ENCODE results near the gene ASAH2. TPM values are rescaled to one million over a fixed set of nuclear protein-coding genes. Genes with fewer than 3 reads are reported as not detected.

The ASAH2 gene
- total RNA-seq, 1 experiment from 2014 or later = 10.7 TPM

DNA sequence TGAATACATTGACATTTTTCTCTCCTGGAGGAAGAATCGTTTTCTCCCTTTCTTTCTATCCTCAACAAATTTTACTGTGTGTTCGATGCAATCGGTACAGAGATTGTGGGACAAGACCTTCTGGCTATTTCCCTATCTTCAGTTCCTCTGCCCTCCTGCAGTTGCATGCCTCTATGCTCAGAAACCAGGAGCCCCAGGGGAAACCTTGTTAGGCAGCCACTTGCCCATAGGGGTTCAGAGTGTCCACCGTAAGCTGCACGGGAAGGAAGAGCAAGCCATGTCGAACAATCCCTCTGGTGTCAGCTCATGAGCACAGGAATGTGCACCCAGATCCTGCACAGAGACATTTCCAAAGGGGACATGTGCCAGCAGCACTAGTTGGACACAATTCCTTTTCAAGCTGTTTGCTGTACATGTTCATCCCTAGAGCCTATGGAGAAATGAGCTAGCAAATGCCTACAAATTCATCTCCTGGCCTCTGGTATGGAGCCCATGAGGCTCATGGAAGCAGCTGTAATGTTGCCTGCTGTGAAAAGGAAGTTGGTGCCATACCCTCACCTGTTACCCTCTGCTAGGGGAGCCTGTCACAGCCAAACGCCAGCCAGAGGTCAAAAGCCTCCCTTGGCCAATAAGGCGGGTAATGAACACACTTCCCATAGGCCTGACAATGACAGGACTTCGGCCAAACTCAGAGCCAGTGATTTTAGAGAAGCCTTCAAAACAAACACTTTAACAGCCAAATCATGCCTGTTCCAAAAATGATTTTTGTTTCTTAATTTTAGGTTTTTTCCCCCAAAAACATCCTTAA lies 35.9 kb upstream of the ASAH2 start:
- ChIA-PET CTCF (interaction anchor here (0.9 kb wide), 1 partner anchor 11 kb away, joined by 3 read pairs; no protein-coding TSS in a partner anchor), RAD21 (ENCODE audit: low non-redundant PET in 1 of 2, low total read pairs in 2 of 2, uncharacterized antibody in 2 of 2, unreplicated experiment in 2 of 2) (no interaction called here), POLR2A (no interaction called here)
- H2AFZ ChIP-seq (ENCODE audit: low read depth, low read length, poor library complexity, severe bottlenecking) = no peak overlapping the region
- H3K36me3 ChIP-seq (ENCODE audit: control insufficient read depth in 1 of 2, insufficient read depth in 2 of 2, low read length in 2 of 2) = no peaks in the 10 kb centered on the region
- H3K9ac ChIP-seq (ENCODE audit: low read length) = no peak overlapping the region
- H3K27me3 ChIP-seq (ENCODE audit: insufficient read depth, low read length) = no peaks in the 10 kb centered on the region
- H3K27ac ChIP-seq (ENCODE audit: low read depth, low read length) = no peak overlapping the region
- H3K79me2 ChIP-seq (ENCODE audit: insufficient read depth, low read length) = no peaks in the 10 kb centered on the region
- TF ChIP-seq SRF (IDR thresholded peaks at IDR 0.05; ENCODE audit: low read depth) (no peak), SIN3A (IDR thresholded peaks at IDR 0.05; ENCODE audit: low read depth) (no peak), ELF1 (IDR thresholded peaks at IDR 0.05; ENCODE audit: borderline replicate concordance, low read depth) (no peak)
- TF ChIP-seq, protein P1, sequence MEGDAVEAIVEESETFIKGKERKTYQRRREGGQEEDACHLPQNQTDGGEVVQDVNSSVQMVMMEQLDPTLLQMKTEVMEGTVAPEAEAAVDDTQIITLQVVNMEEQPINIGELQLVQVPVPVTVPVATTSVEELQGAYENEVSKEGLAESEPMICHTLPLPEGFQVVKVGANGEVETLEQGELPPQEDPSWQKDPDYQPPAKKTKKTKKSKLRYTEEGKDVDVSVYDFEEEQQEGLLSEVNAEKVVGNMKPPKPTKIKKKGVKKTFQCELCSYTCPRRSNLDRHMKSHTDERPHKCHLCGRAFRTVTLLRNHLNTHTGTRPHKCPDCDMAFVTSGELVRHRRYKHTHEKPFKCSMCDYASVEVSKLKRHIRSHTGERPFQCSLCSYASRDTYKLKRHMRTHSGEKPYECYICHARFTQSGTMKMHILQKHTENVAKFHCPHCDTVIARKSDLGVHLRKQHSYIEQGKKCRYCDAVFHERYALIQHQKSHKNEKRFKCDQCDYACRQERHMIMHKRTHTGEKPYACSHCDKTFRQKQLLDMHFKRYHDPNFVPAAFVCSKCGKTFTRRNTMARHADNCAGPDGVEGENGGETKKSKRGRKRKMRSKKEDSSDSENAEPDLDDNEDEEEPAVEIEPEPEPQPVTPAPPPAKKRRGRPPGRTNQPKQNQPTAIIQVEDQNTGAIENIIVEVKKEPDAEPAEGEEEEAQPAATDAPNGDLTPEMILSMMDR (IDR thresholded peaks at IDR 0.05 in 2 of 3, conservative IDR thresholded peaks at IDR 0.05 in 1 of 3; ENCODE audit: borderline replicate concordance in 1 of 3, insufficient read depth in 1 of 3, low read depth in 2 of 3, low read length in 2 of 3) = no peak
- TF ChIP-seq, protein P2, sequence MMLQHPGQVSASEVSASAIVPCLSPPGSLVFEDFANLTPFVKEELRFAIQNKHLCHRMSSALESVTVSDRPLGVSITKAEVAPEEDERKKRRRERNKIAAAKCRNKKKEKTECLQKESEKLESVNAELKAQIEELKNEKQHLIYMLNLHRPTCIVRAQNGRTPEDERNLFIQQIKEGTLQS (IDR thresholded peaks at IDR 0.05) = no peak
- intact Hi-C loops (cut with micrococcal nuclease) = no loop called here
- H3K4me2 ChIP-seq (ENCODE audit: low read length) = no peak overlapping the region
- no peaks in the 10 kb centered on the region for H3K4me1 ChIP-seq (ENCODE audit: control insufficient read depth in 1 of 2, insufficient read depth in 2 of 2, low read length in 2 of 2)
- no TSS peak for BruUV-seq (replicated peaks)
- no peak for ATAC-seq
- 0 out of 2 replicates have a peak, but pooled peaks cover 3% of the 10 kb centered on the region for H3K9me2 ChIP-seq (ENCODE audit: insufficient read depth)
- H3K4me3 ChIP-seq (replicated peaks in 1 of 2; ENCODE audit: low read depth in 1 of 2, low read length in 2 of 2) = no peak overlapping the region
- H3K9me3 ChIP-seq (ENCODE audit: control insufficient read depth in 1 of 2, insufficient read depth in 1 of 2, low read depth in 1 of 2, low read length in 2 of 2) = no peaks in the 10 kb centered on the region
- H4K20me1 ChIP-seq (ENCODE audit: insufficient read depth) = no peaks in the 10 kb centered on the region
- no peak for DNase-seq (ENCODE audit: low read depth, low spot score)

DNA sequence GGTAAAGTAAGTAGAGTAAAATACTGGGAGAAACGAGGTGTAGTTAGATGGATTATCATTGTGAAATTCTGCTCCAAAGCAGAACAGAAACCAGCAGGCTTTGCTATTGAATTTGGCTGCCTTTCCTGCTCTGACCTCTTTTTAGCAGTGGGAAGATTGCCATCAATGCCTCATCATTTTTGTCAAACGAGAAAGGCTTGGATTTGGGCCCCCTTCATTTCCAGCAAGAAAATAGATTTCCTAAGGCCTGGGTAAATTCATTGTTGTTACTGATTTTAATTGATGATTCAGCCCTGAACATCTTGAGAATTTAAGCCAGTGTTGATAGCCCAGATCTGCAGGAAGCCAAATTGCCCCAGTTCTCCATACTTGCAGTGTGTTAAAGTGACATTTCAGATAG lies 35.2 kb upstream of the ASAH2 start:
- H3K27me3 ChIP-seq (ENCODE audit: insufficient read depth, low read length) = no peaks in the 10 kb centered on the region
- H3K36me3 ChIP-seq (ENCODE audit: control insufficient read depth in 1 of 2, insufficient read depth in 2 of 2, low read length in 2 of 2) = no peaks in the 10 kb centered on the region
- no peak overlapping the region for H2AFZ ChIP-seq (ENCODE audit: low read depth, low read length, poor library complexity, severe bottlenecking)
- intact Hi-C loops (cut with micrococcal nuclease) = no loop called here
- ChIA-PET CTCF (no interaction called here), RAD21 (ENCODE audit: low non-redundant PET in 1 of 2, low total read pairs in 2 of 2, uncharacterized antibody in 2 of 2, unreplicated experiment in 2 of 2) (no interaction called here), POLR2A (no interaction called here)
- DNase-seq (ENCODE audit: low read depth, low spot score) (no peak), ATAC-seq (no peak)
- no peaks in the 10 kb centered on the region for H4K20me1 ChIP-seq (ENCODE audit: insufficient read depth)
- H3K4me3 ChIP-seq (replicated peaks in 1 of 2; ENCODE audit: low read depth in 1 of 2, low read length in 2 of 2) = no peak overlapping the region
- H3K79me2 ChIP-seq (ENCODE audit: insufficient read depth, low read length) = no peaks in the 10 kb centered on the region
- H3K4me1 ChIP-seq (ENCODE audit: control insufficient read depth in 1 of 2, insufficient read depth in 2 of 2, low read length in 2 of 2) = no peaks in the 10 kb centered on the region
- BruUV-seq (replicated peaks) = no TSS peak
- H3K9me2 ChIP-seq (ENCODE audit: insufficient read depth) = 0 out of 2 replicates have a peak, but pooled peaks cover 3% of the 10 kb centered on the region
- H3K4me2 ChIP-seq (ENCODE audit: low read length) = no peak overlapping the region
- TF ChIP-seq EZH2 (IDR thresholded peaks at IDR 0.05) (no peak), SRF (IDR thresholded peaks at IDR 0.05; ENCODE audit: low read depth) (no peak), EZH2phosphoT487 (IDR thresholded peaks at IDR 0.05; ENCODE audit: borderline replicate concordance) (no peak), SIN3A (IDR thresholded peaks at IDR 0.05; ENCODE audit: low read depth) (no peak), POLR2A (IDR thresholded peaks at IDR 0.05; ENCODE audit: borderline replicate concordance, extremely low read depth, insufficient read depth, insufficient read length) (no peak), YY1 (IDR thresholded peaks at IDR 0.05; ENCODE audit: extremely low read depth, insufficient replicate concordance, low read depth, low read length) (no peak), JUND (IDR thresholded peaks at IDR 0.05) (no peak), ELF1 (IDR thresholded peaks at IDR 0.05; ENCODE audit: borderline replicate concordance, low read depth) (no peak), ZFX (IDR thresholded peaks at IDR 0.05) (no peak), ZNF274 (IDR thresholded peaks at IDR 0.05; ENCODE audit: low read depth, low read length) (no peak), RAD21 (IDR thresholded peaks at IDR 0.05; ENCODE audit: low read depth) (no peak)
- TF ChIP-seq, protein P3, sequence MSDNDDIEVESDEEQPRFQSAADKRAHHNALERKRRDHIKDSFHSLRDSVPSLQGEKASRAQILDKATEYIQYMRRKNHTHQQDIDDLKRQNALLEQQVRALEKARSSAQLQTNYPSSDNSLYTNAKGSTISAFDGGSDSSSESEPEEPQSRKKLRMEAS (IDR thresholded peaks at IDR 0.05) = no peak
- TF ChIP-seq, protein P2 (IDR thresholded peaks at IDR 0.05) = no peak
- TF ChIP-seq, protein P1 (IDR thresholded peaks at IDR 0.05 in 2 of 3, conservative IDR thresholded peaks at IDR 0.05 in 1 of 3; ENCODE audit: borderline replicate concordance in 1 of 3, insufficient read depth in 1 of 3, low read depth in 2 of 3, low read length in 2 of 3) = no peak
- H3K9me3 ChIP-seq (ENCODE audit: control insufficient read depth in 1 of 2, insufficient read depth in 1 of 2, low read depth in 1 of 2, low read length in 2 of 2) = no peaks in the 10 kb centered on the region
- no peak overlapping the region for H3K9ac ChIP-seq (ENCODE audit: low read length)
- no peak overlapping the region for H3K27ac ChIP-seq (ENCODE audit: low read depth, low read length)

Data from HCT116 (cell line).